ENCODE data around the gene FHIT. TPM values are rescaled to one million over a fixed set of nuclear protein-coding genes. Genes with fewer than 3 reads are reported as not detected.
"Not testable (repeated sequence)": the region's sequence is repeated elsewhere in the genome, so short reads cannot be mapped to it uniquely, and the experiment has no call there.

FHIT gene
- total and polyA plus RNA-seq, 9 donors, result 5.1 to 11.8 (median 9.5) TPM

DNA sequence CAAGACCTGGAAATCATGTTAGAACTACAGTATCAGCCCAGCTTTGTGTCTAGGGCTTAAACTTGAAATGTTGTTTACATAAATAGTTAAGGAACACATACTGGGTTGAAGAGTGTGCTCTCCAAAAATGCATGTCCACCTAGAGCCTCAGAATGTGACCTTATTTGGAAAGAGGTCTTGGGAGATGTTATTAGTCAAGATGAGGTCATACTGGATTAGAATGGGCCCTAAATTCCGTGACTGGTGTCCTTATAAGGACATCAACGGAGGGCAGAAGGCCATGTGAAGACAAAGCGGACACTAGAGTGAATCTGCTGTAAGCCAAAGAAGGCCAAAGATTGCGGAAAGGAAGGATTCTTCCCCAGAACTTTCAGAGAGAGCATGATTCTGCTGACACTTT, 1442.2 kb downstream of the FHIT start:
- no peak for DNase-seq
- Histone ChIP-seq H3K4me1 (ENCODE audit: insufficient read depth) (no peaks in the 10 kb centered on the region), H3K9me3 (no peaks in the 10 kb centered on the region), H3K4me3 (no peak overlapping the region), H3K27ac (no peak overlapping the region), H3K27me3 (no peaks in the 10 kb centered on the region), H3K36me3 (no peaks in the 10 kb centered on the region)
- TF ChIP-seq POLR2A (IDR thresholded peaks at IDR 0.05) (no peak), EP300 (IDR thresholded peaks at IDR 0.05) (no peak)
- TF ChIP-seq, protein P1, sequence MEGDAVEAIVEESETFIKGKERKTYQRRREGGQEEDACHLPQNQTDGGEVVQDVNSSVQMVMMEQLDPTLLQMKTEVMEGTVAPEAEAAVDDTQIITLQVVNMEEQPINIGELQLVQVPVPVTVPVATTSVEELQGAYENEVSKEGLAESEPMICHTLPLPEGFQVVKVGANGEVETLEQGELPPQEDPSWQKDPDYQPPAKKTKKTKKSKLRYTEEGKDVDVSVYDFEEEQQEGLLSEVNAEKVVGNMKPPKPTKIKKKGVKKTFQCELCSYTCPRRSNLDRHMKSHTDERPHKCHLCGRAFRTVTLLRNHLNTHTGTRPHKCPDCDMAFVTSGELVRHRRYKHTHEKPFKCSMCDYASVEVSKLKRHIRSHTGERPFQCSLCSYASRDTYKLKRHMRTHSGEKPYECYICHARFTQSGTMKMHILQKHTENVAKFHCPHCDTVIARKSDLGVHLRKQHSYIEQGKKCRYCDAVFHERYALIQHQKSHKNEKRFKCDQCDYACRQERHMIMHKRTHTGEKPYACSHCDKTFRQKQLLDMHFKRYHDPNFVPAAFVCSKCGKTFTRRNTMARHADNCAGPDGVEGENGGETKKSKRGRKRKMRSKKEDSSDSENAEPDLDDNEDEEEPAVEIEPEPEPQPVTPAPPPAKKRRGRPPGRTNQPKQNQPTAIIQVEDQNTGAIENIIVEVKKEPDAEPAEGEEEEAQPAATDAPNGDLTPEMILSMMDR (IDR thresholded peaks at IDR 0.05), result no peak
- WGBS, 3 donors, result 80 to 88% (median 81%) methylated on average over 4 of the region's 4 CpGs
- intact Hi-C loops (cut with DNase I), result no loop called here

DNA sequence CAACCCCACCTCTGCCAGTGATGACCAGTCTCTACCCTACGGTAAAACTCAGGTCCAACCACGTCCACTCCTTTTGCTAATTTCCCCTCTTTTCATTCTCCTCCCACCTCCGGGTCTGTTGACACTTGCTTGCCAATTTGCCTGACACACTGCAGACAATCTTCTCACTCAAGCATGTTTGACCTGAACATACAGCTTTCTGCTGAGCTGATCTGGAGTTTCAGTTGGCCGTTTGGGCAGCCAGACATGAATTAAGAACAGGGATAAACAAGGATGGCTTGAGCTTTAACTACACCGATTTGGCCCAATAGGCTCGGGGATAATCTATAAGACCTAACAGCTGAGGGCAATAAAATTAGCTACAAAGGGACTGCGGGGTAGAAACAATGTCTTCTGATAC, 1442.8 kb downstream of the FHIT start:
- H3K36me3 ChIP-seq, result no peaks in the 10 kb centered on the region
- H3K9me3 ChIP-seq, result no peaks in the 10 kb centered on the region
- H3K27ac ChIP-seq, result no peak overlapping the region
- no peak overlapping the region for H3K4me3 ChIP-seq
- H3K4me1 ChIP-seq (ENCODE audit: insufficient read depth), result no peaks in the 10 kb centered on the region
- DNase-seq, result no peak
- TF ChIP-seq, protein P1 (IDR thresholded peaks at IDR 0.05), result no peak
- no peak for TF ChIP-seq POLR2A (IDR thresholded peaks at IDR 0.05)
- H3K27me3 ChIP-seq, result no peaks in the 10 kb centered on the region
- 85 to 86% (median 86%) methylated on average over 7 of the region's 7 CpGs for WGBS, 3 donors
- intact Hi-C loops (cut with DNase I), result no loop called here

DNA sequence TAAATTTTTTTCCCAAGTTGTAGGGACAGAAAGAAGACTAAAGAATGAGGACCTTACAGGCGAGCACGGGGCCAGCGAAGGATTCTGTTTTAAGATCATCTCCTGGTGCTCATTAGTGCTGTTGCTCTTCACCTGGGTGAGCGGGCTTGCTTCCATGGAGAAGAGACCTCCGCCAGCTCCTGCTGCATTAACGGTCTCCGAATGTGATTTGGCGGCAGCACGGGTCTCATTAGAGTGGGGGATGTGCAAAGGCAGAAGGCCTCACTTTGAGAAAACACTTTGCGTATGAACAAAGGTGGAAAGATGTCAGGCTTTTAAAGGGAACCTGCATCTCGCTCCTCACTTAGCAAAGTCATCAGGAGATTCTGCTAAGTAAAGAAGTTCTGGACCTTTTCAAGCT, 1448.0 kb downstream of the FHIT start:
- H3K27ac ChIP-seq, result no peak overlapping the region
- no peaks in the 10 kb centered on the region for H3K27me3 ChIP-seq
- no peak for DNase-seq
- H3K36me3 ChIP-seq, result no peaks in the 10 kb centered on the region
- no peak for TF ChIP-seq POLR2A (IDR thresholded peaks at IDR 0.05)
- TF ChIP-seq EP300 (IDR thresholded peaks at IDR 0.05), result no peak
- TF ChIP-seq, protein P1 (IDR thresholded peaks at IDR 0.05), result no peak
- H3K9me3 ChIP-seq, result no peaks in the 10 kb centered on the region
- no peak overlapping the region for H3K4me3 ChIP-seq
- WGBS, 3 donors, result 87 to 93% (median 89%) methylated on average over 11 of the region's 11 CpGs
- intact Hi-C loops (cut with DNase I), result no loop called here
- no peaks in the 10 kb centered on the region for H3K4me1 ChIP-seq (ENCODE audit: insufficient read depth)

DNA sequence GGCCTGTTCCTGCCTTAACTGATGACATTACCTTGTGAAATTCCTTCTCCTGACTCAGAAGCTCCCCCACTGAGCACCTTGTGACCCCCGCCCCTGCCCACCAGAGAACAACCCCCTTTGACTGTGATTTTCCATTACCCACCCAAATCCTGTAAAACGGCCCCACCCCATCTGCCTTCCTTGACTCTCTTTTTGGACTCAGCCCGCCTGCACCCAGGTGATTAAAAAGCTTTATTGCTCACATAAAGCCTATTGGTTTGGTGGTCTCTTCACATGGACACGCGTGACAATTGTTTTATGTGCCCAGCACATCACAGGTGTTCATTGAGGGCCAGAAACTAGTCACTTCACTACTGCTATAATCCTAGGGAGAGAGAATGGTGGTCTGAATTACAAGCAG, 1448.8 kb downstream of the FHIT start:
- H3K9me3 ChIP-seq; H3K36me3 ChIP-seq; H3K27me3 ChIP-seq; intact Hi-C loops (cut with DNase I); DNase-seq; H3K4me1 ChIP-seq (ENCODE audit: insufficient read depth); H3K4me3 ChIP-seq; H3K27ac ChIP-seq: not testable (repeated sequence)
- 94 to 98% (median 97%) methylated on average over 5 of the region's 5 CpGs for WGBS, 3 donors

DNA sequence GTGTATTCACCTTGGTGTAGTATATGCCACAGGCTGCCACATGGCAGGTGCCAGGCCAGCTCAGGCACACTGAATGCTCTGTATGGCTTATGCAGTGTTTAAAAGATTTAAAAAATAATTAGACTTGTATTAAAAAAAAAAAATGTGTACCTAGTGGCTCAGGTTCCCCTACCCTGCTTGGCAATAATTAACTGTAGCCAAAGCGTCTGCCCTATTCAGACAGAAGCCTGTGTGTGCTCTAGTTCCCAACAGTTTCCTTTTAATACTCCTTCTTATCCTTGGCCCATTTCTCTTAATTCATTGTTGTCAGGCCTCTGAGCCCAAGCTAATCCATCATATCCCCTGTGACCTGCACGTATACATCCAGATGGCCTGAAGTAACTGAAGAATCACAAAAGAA, 1449.2 kb downstream of the FHIT start:
- TF ChIP-seq EP300 (IDR thresholded peaks at IDR 0.05) (no peak), POLR2A (IDR thresholded peaks at IDR 0.05) (no peak)
- TF ChIP-seq, protein P1 (IDR thresholded peaks at IDR 0.05), result no peak
- no peak for DNase-seq
- H3K4me1 ChIP-seq (ENCODE audit: insufficient read depth), result no peaks in the 10 kb centered on the region
- intact Hi-C loops (cut with DNase I), result no loop called here
- H3K9me3 ChIP-seq, result no peaks in the 10 kb centered on the region
- no peaks in the 10 kb centered on the region for H3K27me3 ChIP-seq
- WGBS, 3 donors, result 94 to 97% (median 95%) methylated on average over 2 of the region's 2 CpGs
- no peak overlapping the region for H3K27ac ChIP-seq
- H3K36me3 ChIP-seq, result no peaks in the 10 kb centered on the region
- no peak overlapping the region for H3K4me3 ChIP-seq

Data from ovary (tissue), 9 donors.